Panc1 (cell line): Measurements from ENCODE around the gene MARK3.

ENCODE experiments used
- CTCF ChIP-seq: fragments of 450-650 bp; IDR thresholded peaks from 2 replicates; pipeline ENCODE4 v1.5.1; 2017; ENCODE audit warnings: mild to moderate bottlenecking
- POLR2AphosphoS5 ChIP-seq: IDR thresholded peaks from 2 replicates; pipeline ENCODE4 v1.6.1; 2012; ENCODE audit warnings: mild to moderate bottlenecking, low read depth, low read length, moderate library complexity
- REST ChIP-seq, 2 experiments: IDR thresholded peaks; 2 replicates each; pipeline ENCODE4 v1.6.1; 2011 to 2012; ENCODE audit warnings: low read depth in 2 of 2, control low read depth in 1 of 2, low read length in 1 of 2, mild to moderate bottlenecking in 1 of 2, moderate library complexity in 1 of 2; ENCODE audit not compliant: insufficient read depth in 1 of 2

GRCh38 chr14:103449634-103450161 lies 64.5 kb downstream of the MARK3 start:
- TF ChIP-seq REST (IDR thresholded peaks at IDR 0.05; ENCODE audit: insufficient read depth in 1 of 2, low read depth in 2 of 2, low read length in 1 of 2): no peak
- TF ChIP-seq CTCF: no peak
- no peak for TF ChIP-seq POLR2AphosphoS5
